NCI-H524 (cell line): ENCODE results near the gene RNU1-3.
"Not testable (repeated sequence)": the region's sequence is repeated elsewhere in the genome, so short reads cannot be mapped to it uniquely, and the experiment has no call there.

Experiments used
- DNase-seq, 2 experiments: peaks; one replicate each; lab custom pipeline; 2025; lab: John Stamatoyannopoulos, UW

Gene RNU1-3

DNA sequence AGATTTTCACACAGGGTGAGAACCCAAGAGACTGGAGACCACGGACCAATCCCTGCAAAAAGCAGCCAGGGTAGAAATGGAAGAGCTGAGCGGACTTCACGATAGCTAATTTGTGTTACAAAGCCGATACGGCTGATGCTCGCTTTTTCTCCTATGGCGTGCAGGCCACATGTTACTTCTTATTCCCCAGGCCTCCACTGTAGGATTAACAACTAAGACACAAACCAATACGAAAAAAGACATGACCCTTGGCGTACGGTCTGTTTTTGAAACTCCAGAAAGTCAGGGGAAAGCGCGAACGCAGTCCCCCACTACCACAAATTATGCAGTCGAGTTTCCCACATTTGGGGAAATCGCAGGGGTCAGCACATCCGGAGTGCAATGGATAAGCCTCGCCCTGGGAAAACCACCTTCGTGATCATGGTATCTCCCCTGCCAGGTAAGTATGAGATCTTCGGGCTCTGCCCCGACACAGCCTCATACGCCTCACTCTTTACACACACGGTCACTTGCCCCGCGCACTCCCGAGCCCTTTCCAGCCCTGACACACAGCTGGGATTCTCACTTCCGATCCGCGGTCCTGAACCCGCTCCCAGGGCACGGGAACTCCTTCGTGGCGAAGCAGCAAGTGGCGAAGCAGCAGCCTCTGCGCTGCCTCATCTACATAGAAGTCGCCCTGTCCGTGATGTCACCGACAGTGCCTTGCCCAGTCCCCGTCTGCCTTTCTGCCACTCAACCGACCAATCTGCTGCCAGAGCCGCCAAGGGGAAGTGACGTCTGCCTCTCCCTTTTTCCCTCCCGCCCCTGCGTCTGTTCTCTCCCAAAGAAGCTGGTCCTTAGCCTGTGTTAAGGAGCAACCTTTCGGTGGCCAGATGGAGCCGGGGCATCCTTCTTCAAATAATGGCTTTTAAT is at the start of gene RNU1-3:
Gene RNU1-3, minus strand, starts transcription at position 447 of the 912 bp plus-strand sequence.
- not testable (repeated sequence) for DNase-seq

DNA sequence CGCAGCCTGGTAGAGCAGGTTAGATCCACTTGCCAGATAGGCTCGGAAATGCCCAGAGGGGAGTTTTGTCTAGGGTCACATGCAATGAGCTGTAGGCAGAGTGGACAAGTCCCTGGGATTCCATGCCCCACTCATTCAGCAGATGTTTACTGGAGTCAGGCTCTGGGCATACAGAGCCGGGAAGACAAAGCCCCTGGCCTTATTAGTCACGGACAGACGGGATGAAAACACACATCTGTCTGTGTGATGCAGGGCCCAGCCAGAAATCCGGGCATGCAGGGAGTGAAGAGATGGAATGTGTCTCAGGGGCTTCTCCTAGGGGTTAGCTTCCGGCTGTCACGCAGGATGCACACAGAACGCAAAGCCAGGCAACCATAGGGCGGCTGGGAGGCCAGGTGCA is 46.7 kb upstream of the RNU1-3 start:
- DNase-seq = not testable (repeated sequence)

DNA sequence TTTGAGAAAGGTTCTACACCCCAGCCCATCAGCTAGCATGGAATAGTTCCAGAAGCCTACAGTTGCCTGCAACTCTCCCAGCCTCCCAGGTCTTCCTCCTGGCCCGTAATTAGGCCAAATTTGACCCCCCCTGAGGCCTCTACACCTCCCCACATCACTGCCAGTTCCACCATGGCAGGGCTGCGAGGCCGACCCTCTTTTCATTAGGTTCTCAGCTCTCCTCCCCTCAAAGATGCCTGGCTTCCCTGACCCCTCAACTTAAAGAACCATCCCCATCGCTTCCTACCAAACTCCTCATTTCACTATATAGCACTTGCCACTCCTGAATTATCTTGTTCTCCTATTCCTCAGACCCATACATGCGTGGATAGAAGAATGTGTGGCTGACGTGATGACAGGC is 46.2 kb upstream of the RNU1-3 start:
- DNase-seq = not testable (repeated sequence)

DNA sequence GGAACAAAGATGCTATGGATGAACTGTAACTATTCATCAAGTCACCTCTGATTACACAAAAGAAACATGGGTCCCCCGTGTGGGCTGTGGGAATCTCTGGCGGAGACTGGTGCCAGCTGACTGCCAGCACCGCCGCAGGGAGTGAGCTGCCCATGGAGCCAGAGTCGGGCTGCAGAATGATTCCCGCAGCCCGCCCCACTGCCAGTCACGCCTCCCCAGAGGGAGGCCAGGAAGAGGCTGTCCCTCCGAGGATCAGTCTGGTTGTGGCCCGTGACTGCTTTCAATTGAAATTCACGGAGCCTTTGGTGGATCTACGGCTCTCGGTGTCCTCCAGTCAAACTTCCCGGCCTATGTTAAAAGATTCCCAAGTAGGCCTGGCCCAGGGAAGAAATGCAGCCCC is 45.8 kb upstream of the RNU1-3 start:
- not testable (repeated sequence) for DNase-seq

DNA sequence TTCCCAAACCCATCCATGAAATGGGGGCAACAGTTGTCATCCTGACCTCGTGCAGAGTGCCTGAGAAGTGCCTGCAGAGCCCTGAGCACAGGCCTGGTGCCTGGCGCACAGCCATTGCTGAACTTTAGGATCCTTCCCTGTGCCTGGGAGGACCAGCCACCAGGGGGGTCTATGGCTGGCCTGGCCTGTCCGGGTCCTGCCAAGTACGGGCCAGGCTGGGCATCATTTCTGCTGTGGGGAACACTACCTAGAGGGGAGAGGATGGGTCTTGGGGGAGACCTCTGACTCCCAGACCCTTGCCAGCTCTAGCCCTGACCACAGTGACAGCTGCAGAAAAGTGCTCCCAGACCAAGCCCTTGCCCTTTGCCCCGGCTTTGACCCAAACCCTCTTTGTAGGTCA is 45.4 kb upstream of the RNU1-3 start:
- DNase-seq = not testable (repeated sequence)

DNA sequence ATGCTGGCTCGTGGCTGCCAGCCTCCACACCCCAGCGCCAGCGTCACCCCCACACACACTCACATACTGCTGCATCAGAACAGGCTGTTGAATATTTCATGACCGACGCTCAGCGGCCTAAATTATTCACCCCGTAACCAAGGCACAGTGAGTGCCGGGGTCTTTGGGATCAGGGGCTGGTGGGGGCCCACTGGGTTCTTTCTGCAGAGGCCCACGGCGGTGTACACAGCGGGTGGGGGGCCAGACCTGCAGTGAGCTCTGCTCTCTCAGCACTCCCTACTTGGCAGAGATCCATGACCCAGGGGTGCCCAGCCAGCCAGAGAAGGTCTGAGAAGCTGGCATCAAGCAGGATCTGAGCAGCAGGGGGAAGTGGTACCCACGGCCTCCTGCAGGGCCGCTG is 43.9 kb upstream of the RNU1-3 start:
- not testable (repeated sequence) for DNase-seq

DNA sequence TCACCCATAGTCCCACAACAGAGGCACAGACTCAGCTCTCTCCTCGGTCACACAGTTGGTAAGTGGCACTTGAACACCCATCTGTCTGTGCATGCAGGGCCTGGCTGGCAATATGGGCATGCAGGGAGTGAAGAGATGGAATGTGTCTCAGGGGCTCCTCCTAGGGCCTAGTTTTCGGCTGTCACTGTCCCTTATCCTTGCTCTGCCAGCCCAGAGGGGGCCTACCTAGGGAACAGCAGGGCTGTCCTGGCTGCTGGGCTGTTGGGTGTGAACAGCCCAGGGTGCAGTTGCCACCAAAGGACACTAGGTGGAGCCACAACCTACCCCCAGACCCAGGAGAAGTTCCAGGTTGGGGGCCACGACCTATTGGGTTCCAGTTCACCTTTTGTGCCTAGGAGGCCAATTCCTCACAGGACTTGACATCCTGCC is 42.9 kb upstream of the RNU1-3 start:
- DNase-seq = peak; percentile 87 to 94

DNA sequence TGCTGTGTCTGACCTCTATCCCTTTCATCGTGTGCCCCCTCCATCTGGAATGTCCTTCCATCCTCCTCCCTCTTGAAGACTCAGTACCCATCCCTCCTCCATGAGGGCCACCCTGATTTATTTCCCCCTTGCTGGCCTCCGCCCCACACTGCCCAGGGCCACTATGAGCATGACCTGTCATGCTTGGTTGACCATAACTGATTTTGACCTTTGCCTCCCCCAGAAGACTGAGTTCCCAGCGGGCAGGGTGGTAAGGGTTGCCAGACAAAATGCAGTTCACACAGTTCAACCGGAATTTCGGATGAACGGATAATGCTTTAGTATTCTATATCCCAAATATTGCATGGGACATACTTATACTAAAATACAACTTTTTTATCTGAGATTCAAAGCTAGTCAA is 42.0 kb upstream of the RNU1-3 start:
- not testable (repeated sequence) for DNase-seq

DNA sequence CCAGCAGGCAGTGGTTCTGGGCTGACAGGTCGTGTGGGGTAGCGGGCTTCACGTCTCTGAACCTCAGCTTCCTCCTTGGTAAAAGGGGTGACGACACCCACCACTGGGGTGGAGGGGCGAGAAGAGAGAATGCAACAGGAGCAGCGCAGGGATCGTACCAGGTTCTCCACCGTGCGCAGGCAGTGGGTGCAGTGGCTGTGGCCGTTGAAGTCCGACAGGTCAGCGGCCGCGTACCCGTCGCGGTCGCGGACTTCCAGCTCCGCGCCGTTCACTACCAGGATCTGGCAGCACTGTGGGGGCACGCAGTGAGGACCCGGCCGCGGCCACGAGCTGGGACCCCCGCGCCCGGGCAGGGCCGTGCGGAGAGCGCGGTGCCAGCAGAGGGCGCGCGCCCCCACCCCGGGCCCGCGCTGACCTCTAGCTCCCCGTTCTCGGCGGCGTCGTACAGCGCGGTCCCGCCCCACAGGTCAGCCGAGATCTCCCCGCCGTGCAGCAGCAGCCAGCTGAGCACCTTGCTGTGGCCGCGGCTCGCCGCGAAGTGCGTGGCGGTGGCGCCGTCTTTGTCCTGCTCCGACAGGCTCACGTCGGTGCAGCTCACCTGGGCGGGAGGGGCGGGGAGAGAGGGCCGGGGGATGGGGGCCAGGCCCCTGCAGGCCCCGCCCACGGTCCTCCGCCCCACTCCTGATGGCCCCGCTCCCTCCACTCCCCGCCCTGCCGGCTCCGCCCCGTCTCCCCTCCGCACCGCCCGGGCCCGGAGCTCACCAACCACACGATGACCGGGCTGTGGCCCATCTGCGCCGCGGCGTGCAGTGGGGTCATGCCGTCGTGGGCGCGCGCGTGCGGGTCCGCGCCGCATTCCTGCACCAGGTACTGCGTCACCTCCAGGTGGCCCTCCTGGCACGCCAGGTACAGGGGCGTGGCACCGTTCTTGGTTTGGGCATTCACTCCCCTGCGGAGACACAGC is 40.7 kb upstream of the RNU1-3 start:
- DNase-seq = not testable (repeated sequence)

DNA sequence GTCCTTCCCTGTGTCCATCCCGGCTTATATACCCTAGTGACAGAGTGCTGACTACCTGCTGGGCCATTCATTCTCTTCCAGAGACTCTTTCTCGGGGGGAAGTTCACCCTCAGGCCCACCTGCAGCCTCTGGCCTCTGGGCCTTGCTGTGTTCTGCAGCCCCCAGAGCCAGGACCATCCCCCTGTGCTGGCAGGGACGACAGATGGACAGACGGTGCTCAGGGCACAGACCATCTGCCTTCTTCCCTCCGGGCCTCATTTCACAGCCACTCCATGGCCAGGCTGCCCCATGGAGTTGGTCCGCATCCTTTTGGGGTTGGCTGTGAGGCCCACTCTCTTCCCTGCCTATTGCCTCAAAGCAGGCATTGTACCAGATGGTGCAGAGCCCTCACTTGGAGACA is 39.6 kb upstream of the RNU1-3 start:
- peak; percentile 77 to 84 for DNase-seq

DNA sequence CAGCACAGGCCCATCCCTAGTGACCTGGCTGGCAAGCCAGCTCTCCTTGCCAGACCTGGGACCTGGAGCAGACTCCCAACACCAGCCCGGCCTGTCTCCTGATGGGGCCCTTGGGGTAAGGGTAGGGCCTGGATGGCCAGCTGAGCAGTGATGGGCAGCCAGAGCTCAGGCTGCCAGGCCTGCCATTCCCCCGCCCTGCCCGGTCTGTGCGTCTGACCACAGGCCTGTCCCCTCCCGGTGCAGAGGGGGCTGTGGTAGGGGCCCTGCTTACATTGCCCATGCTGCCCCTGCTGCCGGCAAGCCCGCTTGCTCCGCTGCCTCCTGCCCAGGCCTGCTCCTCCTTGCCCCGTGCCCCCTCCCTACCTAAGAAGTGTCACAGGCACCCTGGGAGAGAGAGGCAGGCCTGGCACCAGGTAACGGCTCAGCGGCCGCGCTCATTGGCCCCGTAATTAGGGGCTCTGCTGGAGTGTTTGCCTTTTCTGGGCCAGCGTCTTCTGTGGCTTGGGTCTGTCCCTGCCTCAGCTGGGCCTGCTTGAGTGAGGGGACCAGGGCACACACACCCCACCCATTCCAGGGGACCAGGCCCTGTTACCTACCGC is 37.9 kb upstream of the RNU1-3 start:
- DNase-seq = not testable (repeated sequence)

DNA sequence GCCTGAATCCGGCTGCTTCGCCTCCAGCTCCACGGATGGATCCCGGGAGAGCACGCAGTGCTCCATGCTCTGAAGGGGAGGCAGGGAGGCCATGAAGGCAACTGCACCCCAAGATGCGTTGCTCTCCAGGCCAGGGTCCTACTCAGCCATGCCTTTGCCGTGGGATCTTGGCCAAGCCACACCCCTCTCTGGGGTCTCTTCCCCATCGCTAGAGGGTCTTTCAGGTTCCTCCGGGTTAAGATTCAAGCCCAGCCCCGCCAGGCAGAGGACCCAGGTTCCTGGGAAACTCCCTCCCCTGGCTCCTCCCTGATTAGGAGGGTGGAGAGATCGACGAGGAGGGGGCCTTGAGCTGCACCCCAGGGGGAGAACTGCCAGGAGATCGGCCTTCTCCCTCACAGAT is 37.3 kb upstream of the RNU1-3 start:
- not testable (repeated sequence) for DNase-seq

DNA sequence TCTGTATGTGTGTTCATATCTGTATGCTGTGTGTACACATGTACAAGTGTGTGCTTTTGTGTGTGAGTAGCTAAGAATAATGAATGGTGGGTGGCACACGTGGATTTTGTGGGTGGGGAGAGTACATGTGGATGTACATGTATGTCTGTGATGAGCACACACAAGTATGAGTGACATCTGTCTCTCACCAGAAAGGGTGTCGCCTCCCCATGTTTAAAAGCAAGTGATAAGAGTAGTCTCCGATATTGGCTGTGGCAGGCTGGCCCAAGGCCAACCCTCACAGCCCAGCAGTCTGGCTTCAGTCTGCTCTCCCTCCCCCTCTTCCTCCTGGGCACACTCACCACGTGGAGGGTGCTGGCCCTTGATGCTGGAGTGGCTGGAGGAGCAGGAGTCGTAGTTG is 36.9 kb upstream of the RNU1-3 start:
- peak; percentile 27 to 77 for DNase-seq

DNA sequence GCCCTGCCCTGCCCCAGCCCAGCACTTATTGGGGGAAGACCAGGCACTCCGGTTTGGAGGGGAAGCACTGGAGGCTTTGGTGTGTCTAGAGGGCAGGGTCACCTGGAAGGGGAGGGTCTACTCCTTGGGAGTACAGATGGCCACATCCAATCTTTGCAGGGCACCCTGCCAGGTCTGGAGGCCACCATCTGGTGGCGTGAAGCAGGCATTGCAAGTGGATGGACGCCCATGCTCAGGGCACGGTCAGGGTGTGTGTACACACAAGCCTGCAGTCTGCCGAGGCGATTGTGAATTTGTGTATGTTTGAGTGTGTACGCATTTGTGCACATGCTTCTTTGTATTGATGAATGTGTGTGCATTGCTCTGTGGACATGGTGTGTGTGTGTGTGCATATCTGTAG is 36.4 kb upstream of the RNU1-3 start:
- not testable (repeated sequence) for DNase-seq

DNA sequence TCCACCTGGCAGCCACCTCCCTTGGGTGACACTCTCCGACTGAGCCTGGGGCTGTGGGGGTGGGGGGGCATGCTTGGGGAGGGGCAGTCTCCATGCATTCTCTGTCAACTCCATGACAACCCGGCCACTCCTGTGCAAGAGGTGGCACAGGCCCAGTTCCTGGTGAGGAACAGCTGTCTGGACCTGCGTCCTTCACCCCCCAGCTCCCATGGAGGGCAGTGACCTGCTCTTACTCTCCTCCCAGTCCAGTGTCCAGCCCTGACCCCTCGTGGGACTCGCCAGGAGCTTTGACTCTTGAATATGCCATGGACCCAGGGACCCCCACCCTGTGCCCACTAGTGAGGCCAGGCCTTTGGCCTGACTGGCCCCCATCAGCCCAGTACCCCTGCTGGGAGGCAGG is 35.5 kb upstream of the RNU1-3 start:
- not testable (repeated sequence) for DNase-seq

DNA sequence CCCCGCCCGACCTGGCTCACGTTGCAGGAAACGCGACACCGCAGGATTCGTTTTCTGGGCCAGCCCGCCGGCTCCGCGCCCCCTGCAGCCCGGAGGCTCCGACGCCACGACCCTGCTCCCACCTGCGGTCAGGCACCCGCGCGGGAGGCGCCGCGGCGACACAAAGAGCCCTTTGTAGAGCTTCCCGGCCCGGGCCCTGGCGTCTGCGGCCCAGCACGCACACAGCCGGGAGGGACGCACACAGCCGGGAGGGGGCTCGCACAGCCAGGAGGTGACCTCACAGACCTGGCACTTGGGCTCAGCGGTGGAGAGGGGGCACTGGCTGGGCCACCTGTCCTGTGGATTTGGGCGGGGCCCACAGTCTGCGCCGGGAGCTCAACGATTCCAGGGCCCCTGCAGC is 34.4 kb upstream of the RNU1-3 start:
- not testable (repeated sequence) for DNase-seq

DNA sequence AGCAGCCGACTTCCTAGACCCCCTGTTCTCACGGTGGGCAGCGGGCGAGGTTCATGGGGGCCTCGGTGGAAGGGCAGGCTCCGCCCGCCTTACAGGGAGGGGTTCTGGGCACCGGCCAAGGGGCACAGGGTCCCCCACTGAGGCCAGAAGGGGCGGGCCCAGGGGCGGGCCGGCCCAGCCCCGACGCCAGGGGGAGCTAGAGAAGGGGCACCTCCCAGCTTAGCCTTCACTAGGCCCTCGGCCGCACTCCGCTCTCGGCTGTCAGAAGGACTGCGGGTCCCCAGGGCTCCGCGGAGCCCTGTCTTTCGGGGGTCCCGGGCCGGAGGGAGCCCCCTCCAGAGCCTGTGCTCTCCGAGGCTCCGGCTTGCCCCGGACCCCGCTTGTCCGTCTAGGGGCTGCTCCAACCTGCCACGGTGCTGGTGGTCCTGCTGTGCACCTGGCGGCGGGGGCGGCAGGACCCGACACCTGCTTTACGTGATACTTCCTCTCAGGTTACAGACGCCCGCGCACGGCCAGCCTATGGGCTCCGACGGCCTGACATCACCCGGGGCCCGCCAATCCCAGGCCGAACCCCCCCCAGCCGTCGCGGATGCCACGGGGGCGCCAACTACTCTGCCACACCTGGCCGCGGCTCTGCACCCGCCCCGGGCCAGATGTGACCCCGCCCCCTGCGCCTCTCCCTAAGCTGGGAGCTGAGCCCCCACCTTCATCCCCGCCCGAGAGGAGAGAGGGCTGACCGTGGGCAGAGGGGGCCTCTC is 33.6 kb upstream of the RNU1-3 start:
- DNase-seq = not testable (repeated sequence)

DNA sequence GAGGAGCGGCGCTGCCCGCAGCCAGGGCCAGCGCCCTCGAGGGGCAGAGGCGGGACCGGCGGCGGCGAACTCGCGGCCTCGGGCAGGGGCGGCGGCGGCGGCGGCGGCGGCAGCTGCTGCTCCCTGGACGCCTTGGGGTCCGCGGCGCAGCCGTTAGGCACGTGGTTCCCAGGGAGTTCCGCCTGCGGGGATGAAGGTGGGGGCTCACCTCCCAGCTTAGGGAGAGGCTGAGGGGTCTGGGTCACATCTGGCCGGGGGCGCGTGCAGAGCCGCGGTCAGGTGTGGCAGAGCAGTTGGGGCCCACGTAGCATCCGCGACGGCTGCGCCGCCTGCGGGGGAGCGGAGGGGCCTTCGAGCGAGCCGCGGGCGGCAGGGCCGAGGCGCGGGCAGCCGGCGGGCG is 32.7 kb upstream of the RNU1-3 start:
- not testable (repeated sequence) for DNase-seq

DNA sequence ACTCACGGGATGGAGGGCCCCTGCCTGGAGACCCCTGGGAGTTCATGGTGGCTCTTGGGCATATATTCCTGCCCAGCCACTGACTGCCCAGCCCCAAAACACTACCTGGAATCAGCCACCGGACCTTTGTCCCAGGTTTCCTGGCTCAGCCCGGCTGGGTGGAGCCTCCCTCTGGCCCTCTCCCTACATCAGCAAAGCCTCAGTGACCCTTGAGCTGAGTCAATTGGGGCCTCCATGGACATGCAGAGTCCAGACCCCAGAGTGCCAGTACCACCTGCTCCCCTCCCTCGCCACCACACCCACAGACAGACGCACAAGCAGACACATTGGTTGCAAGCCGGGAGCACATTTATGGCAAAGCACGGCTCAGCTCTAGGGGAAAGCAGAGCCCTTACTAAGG is 30.4 kb upstream of the RNU1-3 start:
- DNase-seq = not testable (repeated sequence)

DNA sequence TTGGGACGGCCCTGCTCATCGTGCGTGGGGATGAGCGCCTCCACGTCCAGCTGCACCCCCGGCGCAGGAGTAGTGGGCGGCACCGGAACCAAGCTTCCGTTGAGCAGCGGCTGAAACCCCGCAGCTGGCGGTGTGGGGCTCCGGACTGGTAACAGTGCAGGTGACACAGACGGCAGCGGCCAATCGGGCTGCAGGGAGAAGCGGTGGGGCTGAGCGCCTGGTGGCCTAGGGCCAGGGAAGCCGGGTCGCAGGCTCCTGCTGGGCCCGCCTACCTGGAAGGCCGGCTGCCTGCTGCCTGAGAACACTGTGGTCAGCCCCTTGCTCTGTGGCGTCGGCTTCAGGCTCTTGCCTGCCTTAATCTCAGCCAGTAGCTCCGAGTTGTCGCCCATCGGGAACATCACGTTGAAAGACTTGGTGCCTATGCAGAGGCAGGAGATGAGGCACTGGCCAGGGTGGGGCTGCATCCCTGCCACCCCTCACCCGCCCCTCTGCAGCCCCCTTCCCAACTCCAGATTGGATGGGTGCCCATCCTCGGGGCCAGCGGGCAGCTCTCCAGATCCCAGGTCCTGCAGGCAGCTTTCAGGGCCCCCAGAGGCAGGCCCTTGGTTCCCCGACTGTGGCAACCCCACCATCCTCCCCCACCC is 29.9 kb upstream of the RNU1-3 start:
- DNase-seq = not testable (repeated sequence)

DNA sequence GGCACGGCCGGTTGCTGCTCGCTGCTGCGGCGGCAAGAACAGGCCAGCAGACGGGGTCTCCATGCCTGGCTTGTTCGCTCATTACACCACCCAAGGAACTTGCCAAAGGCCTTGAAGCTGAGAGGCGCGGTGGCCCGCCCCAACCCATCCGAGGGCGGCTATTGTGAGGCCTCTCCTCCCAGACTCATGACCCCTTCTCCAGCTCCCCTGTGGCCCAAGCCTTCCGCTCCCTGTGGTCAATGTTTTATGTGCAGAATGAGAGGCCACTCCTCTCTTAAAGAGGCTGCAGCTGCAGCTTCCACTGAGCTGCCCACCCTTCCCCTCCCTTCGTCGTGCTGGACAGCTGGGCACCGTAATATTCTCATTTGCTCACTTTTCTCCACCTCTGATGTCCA is 27.6 kb upstream of the RNU1-3 start:
- DNase-seq = not testable (repeated sequence)
